Measurements from ENCODE around the gene NPAS4. TPM values are rescaled to one million over a fixed set of nuclear protein-coding genes. Genes with fewer than 3 reads are reported as not detected.

Gene NPAS4
- total RNA-seq, 4 donors from 2014 or later = 0.19 TPM; not detected in 3

GRCh38 chr11:66473608-66474515 is 53.0 kb downstream of the NPAS4 start:
- no peak overlapping the region for H3K4me3 ChIP-seq (ENCODE audit: low read depth, poor library complexity, severe bottlenecking)
- no peak for DNase-seq (ENCODE audit: low spot score in 2 of 2)
- TF ChIP-seq CTCF (IDR thresholded peaks at IDR 0.05) (no peak), POLR2A (IDR thresholded peaks at IDR 0.05) (no peak)
- intact Hi-C loops (cut with DNase I; ENCODE audit: low total_unique reads) = no loop called here
- 65 to 69% methylated on average over 7 to 12 of the region's 20 CpGs for WGBS, 2 donors

GRCh38 chr11:66475349-66476172 is 54.7 kb downstream of the NPAS4 start:
- DNase-seq (ENCODE audit: low spot score in 2 of 2) = no peak
- WGBS, 2 donors = 94 to 95% methylated on average over 43 to 44 of the region's 44 CpGs
- no peak overlapping the region for H3K4me3 ChIP-seq (ENCODE audit: low read depth, poor library complexity, severe bottlenecking)

More at GRCh38 chr11:66475349-66476172, 54.7 kb downstream of the NPAS4 start:
- TF ChIP-seq POLR2A (IDR thresholded peaks at IDR 0.05) = no peak
- TF ChIP-seq CTCF (IDR thresholded peaks at IDR 0.05) = no peak
- intact Hi-C loops (cut with DNase I; ENCODE audit: low total_unique reads) = no loop called here

Other genes with a start within 250 kb of the NPAS4 start
- gene KLC2, start 163.3 kb upstream of the NPAS4 start, total RNA-seq = 10 to 100 TPM; 16.8 to 37.3 (median 23.0) TPM
- gene RAB1B, start 152.4 kb upstream of the NPAS4 start, total RNA-seq = 100 to 1,000 TPM; 118 to 143 (median 126) TPM
- gene CNIH2, start 142.9 kb upstream of the NPAS4 start, total RNA-seq = 1 to 10 TPM in 1 of 4 donors, under 1 TPM in 1, not detected in 2; 0.42 to 3.2 TPM
- gene YIF1A, start 131.9 kb upstream of the NPAS4 start, total RNA-seq = 10 to 100 TPM; 55.3 to 76.2 (median 74.1) TPM
- gene TMEM151A, start 129.1 kb upstream of the NPAS4 start, total RNA-seq = not detected
- 10 to 100 TPM in 2 of 4 donors, 1 to 10 TPM in 2; 6.3 to 23.5 (median 12.3) TPM for gene CD248, start 104.0 kb upstream of the NPAS4 start, total RNA-seq
- 10 to 100 TPM; 48.3 to 56.9 (median 53.8) TPM for gene RIN1, start 84.6 kb upstream of the NPAS4 start, total RNA-seq
- gene BRMS1, start 75.9 kb upstream of the NPAS4 start, total RNA-seq = 10 to 100 TPM; 40.1 to 68.4 (median 57.5) TPM
- gene B4GAT1, start 73.4 kb upstream of the NPAS4 start, total RNA-seq = 10 to 100 TPM; 23.9 to 32.4 (median 30.0) TPM
- gene SLC29A2, start 49.3 kb upstream of the NPAS4 start, total RNA-seq = 1 to 10 TPM; 1.8 to 2.7 (median 2.4) TPM
- 10 to 100 TPM; 30.6 to 41.1 (median 36.2) TPM for gene MRPL11, start 17.8 kb downstream of the NPAS4 start, total RNA-seq
- 10 to 100 TPM; 14.3 to 22.0 (median 17.1) TPM for gene PELI3, start 45.9 kb downstream of the NPAS4 start, total RNA-seq
- gene DPP3, start 59.4 kb downstream of the NPAS4 start, total RNA-seq = 10 to 100 TPM; 15.5 to 48.5 (median 20.1) TPM
- gene BBS1, start 89.6 kb downstream of the NPAS4 start, total RNA-seq = 10 to 100 TPM; 27.4 to 51.6 (median 37.1) TPM
- 10 to 100 TPM in 3 of 4 donors, 1 to 10 TPM in 1; 9.9 to 18.0 (median 14.7) TPM for gene ZDHHC24, start 125.0 kb downstream of the NPAS4 start, total RNA-seq
- not detected for gene ACTN3, start 125.9 kb downstream of the NPAS4 start, total RNA-seq
- 100 to 1,000 TPM in 2 of 4 donors, 10 to 100 TPM in 2; 96.4 to 120 (median 103) TPM for gene CTSF, start 147.6 kb downstream of the NPAS4 start, total RNA-seq
- gene CCDC87, start 172.0 kb downstream of the NPAS4 start, total RNA-seq = under 1 TPM; 0.11 to 0.42 (median 0.25) TPM
- 10 to 100 TPM; 13.7 to 24.2 (median 15.2) TPM for gene CCS, start 172.2 kb downstream of the NPAS4 start, total RNA-seq
- gene RBM14, start 195.6 kb downstream of the NPAS4 start, total RNA-seq = 10 to 100 TPM; 35.8 to 47.4 (median 44.6) TPM
- gene RBM4, start 217.7 kb downstream of the NPAS4 start, total RNA-seq = 10 to 100 TPM; 59.2 to 96.6 (median 76.0) TPM

Measured in lower leg skin (tissue), 4 donors.